ENCODE data around the gene DCAF12L1.

- TF ChIP-seq CTCF (IDR thresholded peaks at IDR 0.05; ENCODE audit: poor library complexity, severe bottlenecking) (no peak), EZH2 (IDR thresholded peaks at IDR 0.05; ENCODE audit: borderline replicate concordance, insufficient read depth, low read length, poor library complexity, severe bottlenecking) (no peak)
Observed at GRCh38 chrX:126580877-126581276, 28.3 kb upstream of the DCAF12L1 start.
